Osteoblast (primary cell): Measurements from ENCODE around the gene SPC24. TPM values are rescaled to one million over a fixed set of nuclear protein-coding genes. Genes with fewer than 3 reads are reported as not detected.
"Not testable (repeated sequence)": the region's sequence is repeated elsewhere in the genome, so short reads cannot be mapped to it uniquely, and the experiment has no call there.

Experiments
- DNase-seq: peaks from one replicate; pipeline ENCODE4 v3.0.0; 2011; ENCODE audit warnings: low spot score, mixed read lengths; ENCODE audit not compliant: insufficient read length; ENCODE audit errors: missing footprints
- H2AFZ ChIP-seq: 2 replicates; pipeline ENCODE4 v1.6.0; 2011; ENCODE audit warnings: mild to moderate bottlenecking, low read length
- H3K27ac ChIP-seq: 2 replicates; pipeline ENCODE4 v1.5.1; 2011; ENCODE audit warnings: mild to moderate bottlenecking, low read depth, low read length, moderate library complexity
- H3K27me3 ChIP-seq: 2 replicates; pipeline ENCODE4 v1.6.0; 2012; ENCODE audit warnings: mild to moderate bottlenecking, control low read depth, inconsistent platforms, low read length, moderate library complexity; ENCODE audit not compliant: insufficient read depth
- H3K36me3 ChIP-seq: 2 replicates; pipeline ENCODE4 v1.5.1; 2011; ENCODE audit warnings: mild to moderate bottlenecking, low read length, control low read depth, moderate library complexity; ENCODE audit not compliant: insufficient read depth
- H3K4me1 ChIP-seq: 2 replicates; pipeline ENCODE4 v1.5.1; 2011; ENCODE audit warnings: mild to moderate bottlenecking, low read length, control low read depth, moderate library complexity; ENCODE audit not compliant: insufficient read depth
- H3K4me2 ChIP-seq: 2 replicates; pipeline ENCODE4 v1.6.0; 2011; ENCODE audit warnings: mild to moderate bottlenecking, low read length; ENCODE audit not compliant: insufficient read depth
- H3K4me3 ChIP-seq: fragments of 200-600 bp; sonication (generic); 3 replicates; pipeline ENCODE4 v1.5.1; 2012; ENCODE audit warnings: mild to moderate bottlenecking, low read length, inconsistent platforms; ENCODE audit not compliant: insufficient read depth
- H3K79me2 ChIP-seq: 2 replicates; pipeline ENCODE4 v1.6.0; 2012; ENCODE audit warnings: mild to moderate bottlenecking, low read length, control low read depth, inconsistent platforms; ENCODE audit not compliant: insufficient read depth
- H3K9me3 ChIP-seq: 2 replicates; pipeline ENCODE4 v1.5.1; 2011; ENCODE audit warnings: low read depth, low read length, control low read depth
- H4K20me1 ChIP-seq: 2 replicates; pipeline ENCODE4 v1.6.0; 2012; ENCODE audit warnings: mild to moderate bottlenecking, low read length, control low read depth; ENCODE audit not compliant: insufficient read depth
- CTCF ChIP-seq: IDR thresholded peaks from 2 replicates; pipeline ENCODE4 v1.5.1; 2011; ENCODE audit warnings: mild to moderate bottlenecking, low read depth, low read length, moderate library complexity; ENCODE audit errors: extremely low read depth
- total RNA-seq: library from RNA; depleted of rRNA; stranded (reverse); fragments of >200 nt; gene quantifications from 2 replicates; pipeline ENCODE4 v1.2.3, GENCODE V29; 2012

Gene SPC24
- total RNA-seq, 1 donor = 5.4 TPM

GRCh38 chr19:11140896-11141295 is 14.7 kb downstream of the SPC24 start:
- peaks cover 7% of the 10 kb centered on the region for H3K36me3 ChIP-seq
- no peak overlapping the region for H3K4me3 ChIP-seq
- H3K4me1 ChIP-seq = peaks cover 45% of the 10 kb centered on the region
- no peaks in the 10 kb centered on the region for H3K9me3 ChIP-seq
- no peak overlapping the region for H3K27ac ChIP-seq
- H4K20me1 ChIP-seq = no peaks in the 10 kb centered on the region
- H3K79me2 ChIP-seq = no peaks in the 10 kb centered on the region
- no peak overlapping the region for H3K4me2 ChIP-seq
- TF ChIP-seq CTCF = no peak
- no peak for DNase-seq
- H3K27me3 ChIP-seq = no peaks in the 10 kb centered on the region
- H2AFZ ChIP-seq = no peak overlapping the region

GRCh38 chr19:11140023-11140538 is 15.5 kb downstream of the SPC24 start:
- not testable (repeated sequence) for DNase-seq, H2AFZ ChIP-seq, H3K9me3 ChIP-seq, H4K20me1 ChIP-seq, H3K79me2 ChIP-seq, H3K4me3 ChIP-seq, H3K4me2 ChIP-seq, H3K36me3 ChIP-seq, H3K27me3 ChIP-seq
- peaks cover 45% of the 10 kb centered on the region for H3K4me1 ChIP-seq
- peak overlapping the region; percentile 86 for H3K27ac ChIP-seq

GRCh38 chr19:11138601-11139300 is 16.8 kb downstream of the SPC24 start:
- H3K27ac ChIP-seq = peak overlapping the region; percentile 86
- H2AFZ ChIP-seq = peak overlapping the region; percentile 37
- H3K36me3 ChIP-seq = no peaks in the 10 kb centered on the region
- no peaks in the 10 kb centered on the region for H4K20me1 ChIP-seq
- peak overlapping the region; percentile 57 for H3K4me3 ChIP-seq
- H3K79me2 ChIP-seq = no peaks in the 10 kb centered on the region
- no peaks in the 10 kb centered on the region for H3K27me3 ChIP-seq
- no peaks in the 10 kb centered on the region for H3K9me3 ChIP-seq
- peak; percentile 96 for DNase-seq
- peaks cover 45% of the 10 kb centered on the region for H3K4me1 ChIP-seq
- no peak for TF ChIP-seq CTCF
- peak overlapping the region; percentile 72 for H3K4me2 ChIP-seq

- Histone ChIP-seq H3K4me1 (peaks cover 35% of the 10 kb centered on the region), H4K20me1 (no peaks in the 10 kb centered on the region), H3K79me2 (no peaks in the 10 kb centered on the region), H3K9me3 (no peaks in the 10 kb centered on the region), H3K27ac (peak overlapping the region; percentile 86), H3K4me3 (peak overlapping the region; percentile 63), H2AFZ (peak overlapping the region; percentile 80), H3K4me2 (peak overlapping the region; percentile 86), H3K36me3 (peaks cover 8% of the 10 kb centered on the region), H3K27me3 (no peaks in the 10 kb centered on the region)
- peak; percentile 82 for TF ChIP-seq CTCF
- DNase-seq = peak; percentile 96
These were observed 17.8 kb downstream of the SPC24 start for GRCh38 chr19:11137542-11138384.
